COR-L47 (cell line): ENCODE results near the gene CRKL.
A peak's percentile ranks its signal among the peaks of the same experiment; 100 is the strongest.
"Not testable (repeated sequence)": the region's sequence is repeated elsewhere in the genome, so short reads cannot be mapped to it uniquely, and the experiment has no call there.

Experiments used
- DNase-seq: peaks from one replicate; lab custom pipeline; 2025; lab: John Stamatoyannopoulos, UW

The CRKL gene, protein sequence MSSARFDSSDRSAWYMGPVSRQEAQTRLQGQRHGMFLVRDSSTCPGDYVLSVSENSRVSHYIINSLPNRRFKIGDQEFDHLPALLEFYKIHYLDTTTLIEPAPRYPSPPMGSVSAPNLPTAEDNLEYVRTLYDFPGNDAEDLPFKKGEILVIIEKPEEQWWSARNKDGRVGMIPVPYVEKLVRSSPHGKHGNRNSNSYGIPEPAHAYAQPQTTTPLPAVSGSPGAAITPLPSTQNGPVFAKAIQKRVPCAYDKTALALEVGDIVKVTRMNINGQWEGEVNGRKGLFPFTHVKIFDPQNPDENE

GRCh38 chr22:20916916-20917810 is at the start of gene CRKL:
CRKL (plus strand) TSS chr22:20917407; CDS start chr22:20917935, 528 bp downstream.
- DNase-seq: peak; percentile 96

DNA sequence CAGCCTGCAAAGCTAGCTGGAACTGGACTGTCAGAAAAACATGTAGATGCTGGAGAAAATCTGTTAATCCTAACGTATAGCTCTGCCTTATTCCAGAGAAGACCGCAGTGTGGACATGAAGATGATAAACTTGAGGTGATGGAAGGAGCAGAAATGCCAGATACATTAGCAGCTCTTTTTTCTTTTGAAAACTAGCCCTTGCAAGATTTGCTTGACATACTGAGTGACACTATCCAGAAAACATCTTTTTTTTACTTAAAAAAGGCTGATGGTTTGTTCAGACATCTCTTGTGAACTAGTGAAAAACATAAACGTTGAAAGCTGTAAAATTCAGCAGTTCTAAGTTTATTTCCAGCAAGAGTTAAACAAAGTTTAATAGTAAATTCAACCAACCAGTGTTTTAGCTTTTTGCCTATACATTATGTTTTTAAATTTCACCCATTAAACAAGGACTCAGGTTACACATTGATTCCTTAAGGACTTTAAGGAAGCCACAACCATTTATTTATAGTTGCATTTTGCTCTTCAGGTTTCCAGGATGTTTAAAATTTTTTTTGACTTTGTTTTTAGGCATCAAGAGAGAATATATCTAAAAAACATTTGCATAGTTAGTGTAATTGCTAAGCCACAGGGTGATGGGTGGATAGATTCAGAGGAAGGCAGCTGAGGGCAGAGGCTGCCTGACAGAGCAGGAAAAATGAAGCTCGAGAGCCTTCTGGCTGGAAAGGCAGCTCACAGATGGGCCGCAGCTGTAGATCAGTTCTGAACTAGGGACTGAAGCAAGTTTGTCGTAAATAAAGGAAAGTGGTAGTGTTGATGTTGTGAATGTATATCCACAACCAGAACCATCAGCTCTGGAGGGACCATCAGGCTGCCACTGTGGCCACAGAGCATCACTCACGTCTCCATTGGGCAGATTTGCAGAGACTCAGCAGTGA is 48.9 kb upstream of the CRKL start:
- DNase-seq: no peak

DNA sequence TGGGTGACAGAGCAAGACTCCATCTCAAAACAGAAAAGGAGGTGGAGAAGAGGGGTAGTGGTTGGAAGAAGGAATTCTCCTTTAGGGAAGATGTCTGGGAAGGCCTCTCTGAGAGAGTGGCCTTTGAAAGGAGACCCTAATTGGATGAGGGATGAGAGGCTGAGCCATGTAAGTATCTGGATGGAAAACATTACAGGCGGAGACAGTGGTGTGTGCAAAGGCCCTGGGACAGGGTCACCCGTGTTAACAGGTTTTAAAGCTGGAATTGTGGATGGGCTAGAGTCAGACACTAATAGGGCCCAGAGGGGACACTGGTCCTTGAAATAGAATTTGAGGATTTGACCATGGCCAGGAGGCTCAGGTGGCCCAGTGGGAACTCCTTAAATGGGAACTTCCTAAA is 48.0 kb upstream of the CRKL start:
- no peak for DNase-seq

DNA sequence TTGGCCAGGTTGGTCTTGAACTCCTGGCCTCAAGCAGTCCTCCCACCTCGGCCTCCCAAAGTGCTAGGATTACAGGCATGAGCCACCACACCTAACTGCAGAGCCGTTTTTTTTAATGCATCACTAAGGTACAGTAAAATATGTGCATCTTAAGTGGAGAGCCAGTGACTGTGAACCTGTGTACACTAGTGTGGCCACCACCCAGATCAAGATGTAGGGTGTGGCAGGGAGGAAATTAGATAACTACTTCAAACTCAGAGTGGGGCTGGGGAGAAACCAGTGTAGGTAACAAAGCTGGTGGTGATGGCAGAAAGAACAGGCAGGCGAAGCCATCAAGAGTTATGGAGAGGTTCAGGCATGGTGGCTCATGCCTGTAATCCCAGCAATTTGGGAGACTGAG is 44.0 kb upstream of the CRKL start:
- DNase-seq: no peak

DNA sequence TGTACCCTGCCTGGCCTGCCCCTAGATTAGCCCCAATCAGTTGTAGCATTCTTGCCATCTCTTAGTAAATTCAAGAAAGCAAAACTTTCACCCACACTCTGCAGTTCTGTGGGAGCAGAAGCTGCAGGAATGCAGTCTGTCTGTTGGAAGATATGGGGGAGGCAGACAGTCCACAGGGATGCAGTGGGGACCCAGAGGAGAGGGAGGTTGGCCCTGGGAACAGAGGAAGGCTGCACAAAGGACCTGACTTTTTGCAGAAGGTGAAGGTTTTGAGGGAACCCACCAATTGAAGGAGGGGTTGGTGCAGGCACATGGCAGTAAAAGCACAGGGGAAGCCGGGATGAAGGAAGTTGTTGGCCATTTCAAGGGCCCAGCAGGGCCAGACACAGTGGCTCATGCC is 41.9 kb upstream of the CRKL start:
- no peak for DNase-seq

GRCh38 chr22:20877715-20878114 is 39.5 kb upstream of the CRKL start:
- DNase-seq: no peak

- DNase-seq: no peak
These were observed 36.0 kb upstream of the CRKL start for GRCh38 chr22:20881231-20881630.

DNA sequence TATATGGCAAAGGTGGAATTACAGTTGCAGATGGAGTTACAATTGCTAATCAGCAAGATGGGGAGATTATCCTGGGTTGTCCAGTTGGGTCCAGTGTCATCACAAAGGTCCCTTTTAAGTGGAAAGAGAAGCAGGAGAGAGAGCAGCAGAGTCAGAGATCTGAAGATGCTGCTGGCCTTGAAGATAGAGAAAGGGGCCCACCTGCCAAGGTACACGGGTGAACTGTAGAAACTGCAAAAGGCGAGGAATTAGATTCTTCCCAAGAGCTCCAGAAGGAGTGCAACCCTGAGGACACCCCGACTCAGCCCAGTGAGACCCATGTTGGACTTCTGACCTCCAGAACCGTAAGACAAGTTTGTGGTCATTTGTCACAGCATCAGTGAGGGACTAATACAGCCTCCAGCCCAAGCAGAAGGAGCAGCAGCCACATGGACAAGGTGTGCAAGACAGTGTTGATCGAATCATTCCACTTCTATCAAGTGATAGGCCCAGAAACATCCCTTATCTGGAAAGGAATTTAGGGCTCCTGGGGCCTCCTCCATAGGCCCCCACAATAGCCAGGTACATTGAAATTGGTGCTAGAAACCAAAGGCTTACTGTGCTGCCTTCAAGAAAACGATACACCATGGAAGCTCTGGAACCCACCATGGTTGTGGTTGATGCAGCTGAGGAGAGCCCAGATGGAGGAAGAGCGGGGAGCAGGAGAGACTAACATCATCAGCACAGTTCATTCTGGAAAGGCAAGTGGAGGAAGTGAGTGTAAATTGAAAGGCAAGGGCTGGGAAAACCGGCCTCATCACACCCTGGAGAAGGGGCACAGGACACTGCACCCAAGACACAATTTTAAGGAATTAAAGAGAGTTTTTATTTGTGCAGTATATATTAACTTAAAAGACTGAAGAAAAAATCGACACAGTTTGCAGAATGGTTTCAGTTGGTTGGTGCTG is 35.1 kb upstream of the CRKL start:
- no peak for DNase-seq

- no peak for DNase-seq
These were observed 34.4 kb upstream of the CRKL start for GRCh38 chr22:20882855-20883254.

DNA sequence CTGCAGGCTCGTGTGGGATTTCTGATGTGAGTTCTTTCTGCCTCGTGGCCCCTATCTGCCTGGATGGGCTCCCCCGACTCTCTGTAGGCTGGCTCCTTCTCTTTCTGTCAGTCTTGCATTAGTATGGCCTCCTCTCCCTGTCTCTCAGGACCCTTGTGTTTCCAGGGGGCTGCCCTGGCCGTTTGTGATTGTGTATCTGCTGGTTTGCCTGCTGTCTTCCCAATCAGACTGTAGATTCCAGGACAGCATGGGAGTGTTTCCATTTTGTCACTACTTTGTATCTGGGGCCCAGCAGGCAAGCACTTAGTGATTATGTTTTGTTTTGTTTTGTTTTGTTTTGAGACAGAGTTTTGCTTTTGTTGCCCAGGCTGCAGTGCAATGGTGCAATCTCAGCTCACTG is 32.8 kb upstream of the CRKL start:
- no peak for DNase-seq

DNA sequence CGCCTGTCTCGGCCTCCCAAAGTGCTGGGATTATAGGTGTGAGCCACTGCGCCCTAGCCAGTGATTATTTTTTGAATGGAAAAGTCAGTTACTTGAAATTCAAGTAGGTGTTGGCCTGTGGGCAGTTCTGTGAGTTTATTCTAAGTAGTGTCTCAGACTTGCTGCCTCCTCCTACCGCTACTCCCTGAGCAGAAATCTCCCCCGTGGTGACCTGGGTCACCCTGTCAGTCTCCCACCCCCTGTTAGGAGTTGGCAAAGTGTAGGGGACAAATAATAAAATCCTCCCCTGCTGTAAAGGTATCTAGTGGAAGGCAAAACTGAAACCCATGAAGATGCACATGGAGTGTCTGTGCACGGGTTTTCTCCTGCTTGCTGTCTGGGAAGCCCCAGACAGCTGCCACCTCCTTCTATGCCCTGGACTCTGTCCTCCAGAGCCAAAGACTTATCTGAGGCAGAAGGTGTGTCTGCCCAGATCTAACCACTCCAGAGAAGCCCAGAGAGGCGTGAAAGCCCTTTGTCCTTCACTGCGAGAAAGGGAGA is 32.1 kb upstream of the CRKL start:
- DNase-seq: no peak

GRCh38 chr22:20885557-20886323 is 31.5 kb upstream of the CRKL start:
- peak; percentile 52 for DNase-seq

GRCh38 chr22:20887375-20887774 is 29.8 kb upstream of the CRKL start:
- no peak for DNase-seq

GRCh38 chr22:20889025-20889704 is 28.0 kb upstream of the CRKL start:
- no peak for DNase-seq

- no peak for DNase-seq
These were observed 27.2 kb upstream of the CRKL start for GRCh38 chr22:20889904-20890540.

DNA sequence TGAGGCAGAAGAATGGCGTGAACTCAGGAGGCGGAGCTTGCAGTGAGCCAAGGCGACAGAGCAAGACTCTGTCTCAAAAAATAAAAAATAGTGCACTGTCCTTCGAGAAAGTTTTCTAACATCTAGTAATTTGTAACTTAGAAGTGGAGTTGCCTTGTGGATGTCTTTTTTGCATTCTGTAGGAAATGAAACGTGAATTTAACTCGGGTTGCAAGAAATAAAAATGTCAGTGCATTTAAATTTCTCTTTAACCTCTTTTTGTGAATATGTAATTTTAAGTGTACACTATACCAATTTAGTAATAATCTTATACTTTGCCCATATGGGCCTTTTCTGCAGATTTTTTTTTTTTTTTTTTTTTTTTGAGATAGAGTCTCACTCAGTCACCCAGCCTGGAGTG is 26.2 kb upstream of the CRKL start:
- no peak for DNase-seq

DNA sequence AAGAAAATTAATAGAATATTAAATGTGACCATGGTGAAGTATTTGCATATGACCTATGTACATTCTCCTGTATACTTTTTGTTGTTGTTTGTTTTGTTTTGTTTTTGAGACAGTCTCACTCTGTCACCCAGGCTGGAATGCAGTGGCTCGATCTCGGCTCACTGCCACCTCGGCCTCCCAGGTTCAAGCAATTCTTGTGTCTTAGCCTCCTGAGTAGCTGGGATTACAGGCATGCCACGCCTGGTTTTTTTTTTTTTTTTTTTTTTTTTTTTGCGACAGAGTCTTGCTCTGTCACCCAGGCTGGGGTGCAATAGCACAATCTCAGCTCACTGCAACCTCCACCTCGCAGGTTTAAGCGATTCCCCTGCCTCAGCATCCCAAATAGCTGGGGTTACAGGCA is 19.5 kb upstream of the CRKL start:
- DNase-seq: not testable (repeated sequence)

GRCh38 chr22:20899827-20900423 is 17.3 kb upstream of the CRKL start:
- DNase-seq: no peak
